Chondrocyte (in vitro differentiated cells): ENCODE measurements around the gene HTD2. TPM values are rescaled to one million over a fixed set of nuclear protein-coding genes. Genes with fewer than 3 reads are reported as not detected.

Experiments used
- DNase-seq: peaks from one replicate; pipeline ENCODE4 v3.0.0; 2021; ENCODE audit warnings: mixed read lengths, low spot score
- H3K27ac Mint-ChIP-seq: one replicate; pipeline ENCODE4 v1.8.0; 2021; ENCODE audit warnings: mild to moderate bottlenecking, moderate library complexity, mixed read lengths; ENCODE audit not compliant: unreplicated experiment
- H3K27me3 Mint-ChIP-seq: 2 replicates; pipeline ENCODE4 v1.8.0; 2021; ENCODE audit warnings: low read depth, mixed read lengths
- H3K36me3 Mint-ChIP-seq: 2 replicates; pipeline ENCODE4 v1.8.0; 2021; ENCODE audit warnings: low read depth, mixed read lengths
- H3K4me1 Mint-ChIP-seq: 2 replicates; pipeline ENCODE4 v1.8.0; 2021; ENCODE audit warnings: low read depth, mild to moderate bottlenecking, mixed read lengths
- H3K4me3 Mint-ChIP-seq: one replicate; pipeline ENCODE4 v1.8.0; 2021; ENCODE audit warnings: mild to moderate bottlenecking, moderate library complexity, mixed read lengths; ENCODE audit not compliant: unreplicated experiment
- H3K9me3 Mint-ChIP-seq: 2 replicates; pipeline ENCODE4 v1.8.0; 2021; ENCODE audit warnings: low read depth, mixed read lengths
- total RNA-seq: library from RNA; stranded (reverse); gene quantifications from 3 replicates; pipeline ENCODE4 v1.2.1, GENCODE V29; 2021
- TF ChIP-seq, protein P1 (sequence below): fragments of 200-600 bp; sonication (generic); IDR thresholded peaks from 2 replicates; pipeline ENCODE4 v1.5.0; 2021; ENCODE audit warnings: antibody characterized with exemption, mild to moderate bottlenecking, moderate library complexity

The HTD2 gene
- total RNA-seq, 1 donor from 2014 or later = 5.0 TPM

DNA sequence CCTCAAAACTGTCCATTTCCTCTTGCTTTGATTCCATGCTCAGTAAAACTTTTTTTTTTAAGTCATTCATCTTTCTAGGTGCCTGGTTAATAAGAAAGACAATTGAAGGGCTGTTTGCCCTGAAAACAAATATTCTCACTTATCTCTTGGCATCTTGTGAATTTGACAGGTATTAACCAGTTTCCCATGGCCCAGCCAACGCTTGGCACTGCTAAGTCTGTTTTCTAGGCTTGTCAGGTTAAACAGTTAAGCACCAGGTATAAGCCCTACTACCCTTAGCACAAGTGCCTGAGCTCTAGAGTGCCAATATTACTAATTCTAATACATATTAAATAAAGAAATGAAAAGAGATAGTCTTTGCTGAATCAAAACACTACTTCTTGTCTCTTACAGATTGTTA lies 62.7 kb downstream of the HTD2 start:
- H3K27me3 Mint-ChIP-seq = no peaks in the 10 kb centered on the region
- no peaks in the 10 kb centered on the region for H3K9me3 Mint-ChIP-seq
- no peak for DNase-seq
- H3K4me1 Mint-ChIP-seq = peaks cover 10% of the 10 kb centered on the region
- TF ChIP-seq, protein P1, sequence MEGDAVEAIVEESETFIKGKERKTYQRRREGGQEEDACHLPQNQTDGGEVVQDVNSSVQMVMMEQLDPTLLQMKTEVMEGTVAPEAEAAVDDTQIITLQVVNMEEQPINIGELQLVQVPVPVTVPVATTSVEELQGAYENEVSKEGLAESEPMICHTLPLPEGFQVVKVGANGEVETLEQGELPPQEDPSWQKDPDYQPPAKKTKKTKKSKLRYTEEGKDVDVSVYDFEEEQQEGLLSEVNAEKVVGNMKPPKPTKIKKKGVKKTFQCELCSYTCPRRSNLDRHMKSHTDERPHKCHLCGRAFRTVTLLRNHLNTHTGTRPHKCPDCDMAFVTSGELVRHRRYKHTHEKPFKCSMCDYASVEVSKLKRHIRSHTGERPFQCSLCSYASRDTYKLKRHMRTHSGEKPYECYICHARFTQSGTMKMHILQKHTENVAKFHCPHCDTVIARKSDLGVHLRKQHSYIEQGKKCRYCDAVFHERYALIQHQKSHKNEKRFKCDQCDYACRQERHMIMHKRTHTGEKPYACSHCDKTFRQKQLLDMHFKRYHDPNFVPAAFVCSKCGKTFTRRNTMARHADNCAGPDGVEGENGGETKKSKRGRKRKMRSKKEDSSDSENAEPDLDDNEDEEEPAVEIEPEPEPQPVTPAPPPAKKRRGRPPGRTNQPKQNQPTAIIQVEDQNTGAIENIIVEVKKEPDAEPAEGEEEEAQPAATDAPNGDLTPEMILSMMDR = no peak
- H3K36me3 Mint-ChIP-seq = no peaks in the 10 kb centered on the region
- H3K27ac Mint-ChIP-seq = no peak overlapping the region
- no peak overlapping the region for H3K4me3 Mint-ChIP-seq

Other genes with a start within 250 kb of the HTD2 start
- gene DNASE1L3, start 95.5 kb upstream of the HTD2 start, total RNA-seq = not detected in 3 replicates
- gene ABHD6, start 68.7 kb upstream of the HTD2 start, total RNA-seq = 5.1 to 9.4 TPM (median 7.4 TPM) in 3 replicates
- gene RPP14, start 275 bp upstream of the HTD2 start, total RNA-seq = 11.2 to 16.0 TPM (median 14.2 TPM) in 3 replicates
- gene PXK, start 26.4 kb downstream of the HTD2 start, total RNA-seq = 30.2 to 32.0 TPM (median 31.4 TPM) in 3 replicates
- gene PDHB, start 127.3 kb downstream of the HTD2 start, total RNA-seq = 80.5 to 97.7 TPM (median 84.7 TPM) in 3 replicates
- 8.6 to 12.9 TPM (median 9.7 TPM) in 3 replicates for gene KCTD6, start 185.6 kb downstream of the HTD2 start, total RNA-seq
- 0.56 to 1.9 TPM (median 0.57 TPM) in 3 replicates for gene ACOX2, start 230.7 kb downstream of the HTD2 start, total RNA-seq